A549 (cell line): Measurements from ENCODE around the gene AHSG. TPM values are rescaled to one million over a fixed set of nuclear protein-coding genes. Genes with fewer than 3 reads are reported as not detected.

Experiments used
- ATAC-seq, 2 experiments: fragments of 200-7000 bp in 1 of 2; fragments of >200 bp in 1 of 2; cut with Nextera tagmentation in 1 of 2; cut with Tn5 transposase in 1 of 2; 3 replicates each; pipeline versions ENCODE4 v1.8.0 to v1.9.1; 2018 to 2020; ENCODE audit warnings: mild to moderate bottlenecking in 1 of 2, moderate library complexity in 1 of 2
- CTCF ChIA-PET: fragments of 300-600 bp; sonication (Branson Sonifier 250); formaldehyde crosslinking; extraction: SDS; loops from one replicate; lab custom pipeline; 2021; ENCODE audit warnings: antibody characterized with exemption, inconsistent platforms; lab: Yijun Ruan, JAX
- POLR2A ChIA-PET: fragments of 350-600 bp; formaldehyde crosslinking; extraction: SDS; loops from one replicate; lab custom pipeline; 2021; ENCODE audit warnings: antibody characterized with exemption, inconsistent platforms; lab: Yijun Ruan, JAX
- DNase-seq, 2 experiments: peaks; one replicate each; pipeline versions ENCODE4 v3.0.0 to v3.0.0-alpha.2; 2011 to 2016; ENCODE audit warnings: low read depth in 1 of 2, low spot score in 1 of 2
- FAIRE-seq: peaks from 2 replicates; lab custom pipeline; 2011; peaks lifted over from hg19 to GRCh38; lab: Jason Lieb, UNC
- H3K27ac ChIP-seq, 2 experiments: fragments of >200 bp; sonication (Bioruptor Twin); formaldehyde crosslinking; 3 replicates each; pipeline ENCODE4 v1.5.1; 2016 to 2017
- H3K4me1 ChIP-seq: fragments of >200 bp; sonication (Bioruptor Twin); formaldehyde crosslinking; 3 replicates; pipeline ENCODE4 v1.6.1; 2016
- H3K4me2 ChIP-seq: fragments of >200 bp; sonication (Bioruptor Twin); formaldehyde crosslinking; 3 replicates; pipeline ENCODE4 v1.6.1; 2016
- H3K4me3 ChIP-seq: fragments of >200 bp; sonication (Bioruptor Twin); formaldehyde crosslinking; 3 replicates; pipeline ENCODE4 v1.5.1; 2016
- H3K9me3 ChIP-seq: fragments of >200 bp; sonication (Bioruptor Twin); formaldehyde crosslinking; 3 replicates; pipeline ENCODE4 v1.6.1; 2016
- ATOH8 ChIP-seq: fragments of 250-450 bp; sonication (Bioruptor Pico); IDR thresholded peaks from 2 replicates; pipeline ENCODE4 v1.5.0; 2020; ENCODE audit warnings: low read depth, mild to moderate bottlenecking, moderate library complexity
- BHLHE40 ChIP-seq: IDR thresholded peaks from 2 replicates; pipeline ENCODE4 v1.6.1; 2012; ENCODE audit warnings: low read depth, low read length, inconsistent platforms
- CBX2 ChIP-seq: fragments of 200-600 bp; sonication (generic); IDR thresholded peaks from 2 replicates; pipeline ENCODE4 v1.6.1; 2016; ENCODE audit warnings: low read depth, mild to moderate bottlenecking, borderline replicate concordance
- CHD2 ChIP-seq: fragments of 150-350 bp; IDR thresholded peaks from 2 replicates; pipeline ENCODE4 v1.6.1; 2014; ENCODE audit warnings: low read length; ENCODE audit not compliant: partially characterized antibody
- CTCF ChIP-seq: fragments of >200 bp; sonication (Bioruptor Twin); formaldehyde crosslinking; IDR thresholded peaks from 3 replicates; pipeline ENCODE4 v1.5.1; 2016
- EHF ChIP-seq: fragments of 250-450 bp; sonication (Bioruptor Pico); IDR thresholded peaks from 2 replicates; pipeline ENCODE4 v1.5.0; 2020; ENCODE audit warnings: mild to moderate bottlenecking
- EP300 ChIP-seq, 2 experiments: fragments of >200 bp; sonication (Bioruptor Twin); formaldehyde crosslinking; IDR thresholded peaks; 2 replicates in 1 of 2; 3 replicates in 1 of 2; pipeline ENCODE4 v1.6.1; 2016 to 2017
- HES2 ChIP-seq: fragments of >200 bp; sonication (Bioruptor Twin); formaldehyde crosslinking; IDR thresholded peaks from 2 replicates; pipeline ENCODE4 v1.6.1; 2016
- HEYL ChIP-seq: fragments of 250-450 bp; sonication (Bioruptor Pico); IDR thresholded peaks from 2 replicates; pipeline ENCODE4 v1.8.0; 2021; ENCODE audit warnings: mild to moderate bottlenecking, moderate library complexity
- HMGXB4 ChIP-seq: fragments of 250-450 bp; sonication (Bioruptor Pico); IDR thresholded peaks from 2 replicates; pipeline ENCODE4 v1.5.0; 2021; ENCODE audit warnings: mild to moderate bottlenecking, moderate library complexity, borderline replicate concordance
- KDM5A ChIP-seq: fragments of 200-600 bp; sonication (generic); IDR thresholded peaks from 2 replicates; pipeline ENCODE4 v1.6.1; 2016; ENCODE audit warnings: antibody characterized with exemption, mild to moderate bottlenecking
- MAFK ChIP-seq: fragments of 450-650 bp; IDR thresholded peaks from 2 replicates; pipeline ENCODE4 v1.6.1; 2014; ENCODE audit not compliant: partially characterized antibody
- MYC ChIP-seq: IDR thresholded peaks from 2 replicates; pipeline ENCODE4 v1.6.1; 2012; ENCODE audit warnings: mild to moderate bottlenecking, inconsistent platforms, low read length, improper control_type of control experiment, borderline replicate concordance
- NR3C1 ChIP-seq: fragments of >200 bp; sonication (Bioruptor Twin); formaldehyde crosslinking; IDR thresholded peaks from 3 replicates; pipeline ENCODE4 v1.6.1; 2017
- RARB ChIP-seq: fragments of 250-450 bp; sonication (Bioruptor Pico); IDR thresholded peaks from 2 replicates; pipeline ENCODE4 v1.8.0; 2021; ENCODE audit warnings: mild to moderate bottlenecking, moderate library complexity
- REST ChIP-seq: fragments of 200-600 bp; sonication (generic); IDR thresholded peaks from 2 replicates; pipeline ENCODE4 v1.6.1; 2016; ENCODE audit warnings: antibody characterized with exemption, mild to moderate bottlenecking, moderate library complexity
- RFX5 ChIP-seq: fragments of 450-650 bp; IDR thresholded peaks from 2 replicates; pipeline ENCODE4 v1.7.1; 2014; ENCODE audit warnings: antibody characterized with exemption, mild to moderate bottlenecking, moderate library complexity
- USF2 ChIP-seq: fragments of 450-650 bp; IDR thresholded peaks from 2 replicates; pipeline ENCODE4 v1.6.1; 2014; ENCODE audit warnings: antibody characterized with exemption
- ZFP36 ChIP-seq: fragments of 450-650 bp; IDR thresholded peaks from 2 replicates; pipeline ENCODE4 v1.6.1; 2014; ENCODE audit warnings: borderline replicate concordance; ENCODE audit not compliant: partially characterized antibody
- ZNF302 ChIP-seq: fragments of 250-450 bp; sonication (Bioruptor Pico); IDR thresholded peaks from 2 replicates; pipeline ENCODE4 v1.9.0; 2021; ENCODE audit warnings: inconsistent platforms, mild to moderate bottlenecking, moderate library complexity
- ZSCAN20 ChIP-seq: fragments of 250-450 bp; sonication (Bioruptor Pico); IDR thresholded peaks from 2 replicates; pipeline ENCODE4 v1.8.0; 2022; ENCODE audit warnings: mild to moderate bottlenecking, moderate library complexity
- WGBS: methylation state at CpG from one replicate; pipeline ENCODE4 v1.1.6; 2017; ENCODE audit errors: missing lambda C conversion rate; 5-methylcytosine and 5-hydroxymethylcytosine counted together
- polyA plus RNA-seq, 4 experiments: library from polyadenylated mRNA; depleted of rRNA in 3 of 4; stranded (reverse); fragments of >200 nt; fragmentation: RNase III in 1 of 4; extraction: RNeasy Plus Mini Kit Qiagen cat#74134 plus additional on column Dnase treatment in 1 of 4; gene quantifications; 2 replicates in 3 of 4; 3 replicates in 1 of 4; pipeline ENCODE4 v1.2.3, GENCODE V29; 2011 to 2017

Gene AHSG
- polyA plus RNA-seq, 2 of the 4 experiments (the other 2 are of a cell fraction): 0.08 to 0.49 TPM

- Histone ChIP-seq H3K4me1 (peaks cover 26% of the 10 kb centered on the region), H3K4me3 (no peak overlapping the region), H3K27ac (peak overlapping the region in 1 of 2 experiments; percentile 39; a peak in 2 of 6 replicates), H3K9me3 (no peaks in the 10 kb centered on the region), H3K4me2 (peak overlapping the region; percentile 58)
- POLR2A ChIA-PET: interaction anchor here (1.5 kb wide), 1 partner anchor 9 kb away, joined by 3 read pairs; no protein-coding TSS in a partner anchor
- 73% methylated on average over 7 of the region's 7 CpGs for WGBS
- TF ChIP-seq HEYL: no peak
- TF ChIP-seq ZFP36: no peak
- TF ChIP-seq BHLHE40: no peak
- no peak for TF ChIP-seq REST
- no peak for TF ChIP-seq CHD2
- no peak for TF ChIP-seq EP300 (IDR thresholded peaks at IDR 0.05)
- TF ChIP-seq NR3C1: no peak
- no peak for TF ChIP-seq ATOH8 (CRISPR knock-in tag)
- no peak for TF ChIP-seq RARB
- no peak for TF ChIP-seq ZSCAN20
- TF ChIP-seq CTCF: no peak
- TF ChIP-seq HES2: no peak
- TF ChIP-seq KDM5A: no peak
- no peak for TF ChIP-seq MYC
- no peak for TF ChIP-seq RFX5
- no peak for TF ChIP-seq EHF
- DNase-seq (no peak), ATAC-seq (no peak), FAIRE-seq (no peak)
- CTCF ChIA-PET: interaction anchor here (1.1 to 7.4 kb wide), 4 partner anchors 9 to 231 kb away, joined by 3 to 62 read pairs (median 5); no protein-coding TSS in a partner anchor
These were observed 22.1 kb upstream of the AHSG start for GRCh38 chr3:186590580-186591295.

GRCh38 chr3:186592682-186593081 is 20.2 kb upstream of the AHSG start:
- peaks cover 26% of the 10 kb centered on the region for H3K4me1 ChIP-seq
- whole genome bisulfite sequencing: 90% methylated on average over 4 of the region's 4 CpGs
- DNase-seq (no peak), FAIRE-seq (no peak), ATAC-seq (no peak)
- no peaks in the 10 kb centered on the region for H3K9me3 ChIP-seq
- no peak overlapping the region for H3K27ac ChIP-seq
- H3K4me2 ChIP-seq: no peak overlapping the region
- POLR2A ChIA-PET: no interaction called here
- TF ChIP-seq HMGXB4 (CRISPR knock-in tag) (no peak), USF2 (no peak), MYC (no peak), ZNF302 (CRISPR knock-in tag) (no peak), CBX2 (no peak), ZFP36 (no peak), MAFK (peak; percentile 16), HES2 (no peak)
- CTCF ChIA-PET: interaction anchor here (1.1 to 7.4 kb wide), 3 partner anchors 20 to 229 kb away, joined by 3 to 62 read pairs (median 7); partner anchors contain the start of gene AHSG
- no peak overlapping the region for H3K4me3 ChIP-seq
